HCT116 (cell line): Measurements from ENCODE around the gene CPA5. TPM values are rescaled to one million over a fixed set of nuclear protein-coding genes. Genes with fewer than 3 reads are reported as not detected.

Experiments used
- ATAC-seq: fragments of 200-7000 bp; cut with Tn5 transposase; 2 replicates; pipeline ENCODE4 v1.9.1; 2020; ENCODE audit warnings: mild to moderate bottlenecking, moderate library complexity
- BruUV-seq: library from RNA; stranded (reverse); fragments of 400-500 nt; replicated peaks from 2 replicates; lab custom pipeline; 2021; lab: Mats Ljungman, UMichigan
- CTCF ChIA-PET: fragments of 300-600 bp; sonication (Branson Sonifier 250); formaldehyde crosslinking; loops from one replicate; lab custom pipeline; 2021; ENCODE audit warnings: antibody characterized with exemption; lab: Charles Lee
- POLR2A ChIA-PET: fragments of 300-600, 350-600 bp; sonication (Branson Sonifier 250); formaldehyde crosslinking; loops from one replicate; lab custom pipeline; 2021; ENCODE audit warnings: antibody characterized with exemption; lab: Charles Lee
- RAD21 ChIA-PET, 2 experiments: fragments of 300-600 bp; sonication (Branson Sonifier 250); formaldehyde crosslinking; loops; one replicate each; lab custom pipeline; 2023; ENCODE audit warnings: low total read pairs in 2 of 2; ENCODE audit not compliant: uncharacterized antibody in 2 of 2, unreplicated experiment in 2 of 2, low non-redundant PET in 1 of 2; lab: Charles Lee
- DNase-seq: peaks from one replicate; pipeline ENCODE4 v3.0.0-alpha.2; 2010; ENCODE audit warnings: low read depth, low spot score
- H2AFZ ChIP-seq: fragments of 200-600 bp; shearing (Covaris generic), sonication (generic); 2 replicates; pipeline ENCODE4 v1.6.1; 2017; ENCODE audit warnings: low read depth, mixed run types, mixed read lengths, antibody characterized with exemption, low read length; ENCODE audit not compliant: poor library complexity, severe bottlenecking
- H3K27ac ChIP-seq: 2 replicates; pipeline ENCODE4 v1.5.1; 2012; ENCODE audit warnings: low read depth, low read length
- H3K27me3 ChIP-seq: fragments of 200-600 bp; sonication (generic); 2 replicates; pipeline ENCODE4 v1.6.1; 2016; ENCODE audit warnings: mixed run types, low read length, mixed read lengths; ENCODE audit not compliant: insufficient read depth
- H3K36me3 ChIP-seq, 2 experiments: fragments of 200-500 bp in 1 of 2; fragments of 200-600 bp in 1 of 2; sonication (Bioruptor generic) in 1 of 2; sonication (generic) in 1 of 2; 2 replicates each; pipeline versions ENCODE4 v1.5.1 to v1.6.1; 2014 to 2016; ENCODE audit warnings: low read length in 2 of 2, inconsistent platforms in 1 of 2, mixed read lengths in 1 of 2, mixed run types in 1 of 2; ENCODE audit not compliant: insufficient read depth in 2 of 2, control insufficient read depth in 1 of 2
- H3K4me1 ChIP-seq, 2 experiments: fragments of 200-600 bp in 1 of 2; sonication (generic) in 1 of 2; 2 replicates each; pipeline versions ENCODE4 v1.5.1 to v1.6.1; 2012 to 2017; ENCODE audit warnings: low read length in 2 of 2, inconsistent platforms in 1 of 2, mild to moderate bottlenecking in 1 of 2, mixed read lengths in 1 of 2, mixed run types in 1 of 2, moderate library complexity in 1 of 2; ENCODE audit not compliant: insufficient read depth in 2 of 2, control insufficient read depth in 1 of 2
- H3K4me2 ChIP-seq: fragments of 200-600 bp; sonication (generic); 2 replicates; pipeline ENCODE4 v1.6.1; 2017; ENCODE audit warnings: mixed run types, low read length, mixed read lengths
- H3K4me3 ChIP-seq, 2 experiments: fragments of 200-600 bp in 1 of 2; sonication (generic) in 1 of 2; replicated peaks in 1 of 2; 2 replicates each; pipeline ENCODE4 v1.5.1; 2011 to 2016; ENCODE audit warnings: low read length in 2 of 2, control low read depth in 1 of 2, low read depth in 1 of 2, mild to moderate bottlenecking in 1 of 2, mixed read lengths in 1 of 2, mixed run types in 1 of 2
- H3K79me2 ChIP-seq: fragments of 200-600 bp; sonication (generic); 2 replicates; pipeline ENCODE4 v1.6.1; 2017; ENCODE audit warnings: mild to moderate bottlenecking, mixed run types, low read length, moderate library complexity, mixed read lengths; ENCODE audit not compliant: insufficient read depth
- H3K9ac ChIP-seq: fragments of 200-600 bp; sonication (generic); 2 replicates; pipeline ENCODE4 v1.6.1; 2016; ENCODE audit warnings: low read length, mixed read lengths
- H3K9me2 ChIP-seq: fragments of 200-600 bp; sonication (generic), shearing (Covaris generic); 2 replicates; pipeline ENCODE4 v1.6.1; 2017; ENCODE audit warnings: mixed run types, mild to moderate bottlenecking, moderate library complexity; ENCODE audit not compliant: insufficient read depth
- H3K9me3 ChIP-seq, 2 experiments: fragments of 200-500 bp in 1 of 2; fragments of 200-600 bp in 1 of 2; sonication (Bioruptor generic) in 1 of 2; sonication (generic) in 1 of 2; 2 replicates each; pipeline ENCODE4 v1.6.1; 2014 to 2017; ENCODE audit warnings: low read length in 2 of 2, mixed read lengths in 2 of 2, inconsistent platforms in 1 of 2, low read depth in 1 of 2, mild to moderate bottlenecking in 1 of 2, mixed run types in 1 of 2, moderate library complexity in 1 of 2; ENCODE audit not compliant: control insufficient read depth in 1 of 2, insufficient read depth in 1 of 2
- H4K20me1 ChIP-seq: fragments of 200-600 bp; sonication (generic), shearing (Covaris generic); 2 replicates; pipeline ENCODE4 v1.6.1; 2017; ENCODE audit warnings: mixed run types, mild to moderate bottlenecking, moderate library complexity; ENCODE audit not compliant: insufficient read depth
- ATF3 ChIP-seq: IDR thresholded peaks from 2 replicates; pipeline ENCODE4 v1.6.1; 2012
- CBX3 ChIP-seq: IDR thresholded peaks from 2 replicates; pipeline ENCODE4 v1.6.1; 2012; ENCODE audit warnings: low read depth
- CEBPB ChIP-seq: IDR thresholded peaks from 2 replicates; pipeline ENCODE4 v1.6.1; 2012; ENCODE audit warnings: low read depth
- EZH2 ChIP-seq: fragments of 200-600 bp; sonication (generic); IDR thresholded peaks from 2 replicates; pipeline ENCODE4 v1.6.1; 2017; ENCODE audit warnings: antibody characterized with exemption, mixed run types
- EZH2phosphoT487 ChIP-seq: fragments of 200-600 bp; IDR thresholded peaks from 2 replicates; pipeline ENCODE4 v1.6.1; 2018; ENCODE audit warnings: antibody characterized with exemption, borderline replicate concordance
- FOSL1 ChIP-seq: IDR thresholded peaks from 2 replicates; pipeline ENCODE4 v1.6.1; 2012; ENCODE audit warnings: low read depth
- JUND ChIP-seq: IDR thresholded peaks from 2 replicates; pipeline ENCODE4 v1.6.1; 2012
- MAX ChIP-seq: IDR thresholded peaks from 2 replicates; pipeline ENCODE4 v1.6.1; 2012
- POLR2A ChIP-seq: IDR thresholded peaks from 2 replicates; pipeline ENCODE4 v1.7.0; 2011; ENCODE audit warnings: borderline replicate concordance; ENCODE audit not compliant: insufficient read depth, insufficient read length; ENCODE audit errors: extremely low read depth
- REST ChIP-seq: IDR thresholded peaks from 2 replicates; pipeline ENCODE4 v1.6.1; 2012; ENCODE audit warnings: low read depth
- SIN3A ChIP-seq: IDR thresholded peaks from 2 replicates; pipeline ENCODE4 v1.6.1; 2012; ENCODE audit warnings: low read depth
- SP1 ChIP-seq: IDR thresholded peaks from 2 replicates; pipeline ENCODE4 v1.6.1; 2012; ENCODE audit warnings: low read depth
- SRF ChIP-seq: IDR thresholded peaks from 2 replicates; pipeline ENCODE4 v1.6.1; 2012; ENCODE audit warnings: low read depth
- TCF7L2 ChIP-seq: IDR thresholded peaks from 2 replicates; pipeline ENCODE4 v1.7.0; 2011; ENCODE audit warnings: borderline replicate concordance, inconsistent platforms; ENCODE audit not compliant: insufficient read depth, insufficient read length; ENCODE audit errors: extremely low read depth
- YY1 ChIP-seq: IDR thresholded peaks from 2 replicates; pipeline ENCODE4 v1.6.1; 2011; ENCODE audit warnings: low read length, low read depth, moderate library complexity, mild to moderate bottlenecking; ENCODE audit not compliant: insufficient replicate concordance; ENCODE audit errors: extremely low read depth
- ZBTB33 ChIP-seq: IDR thresholded peaks from 2 replicates; pipeline ENCODE4 v1.6.1; 2011; ENCODE audit warnings: mild to moderate bottlenecking, low read length, moderate library complexity; ENCODE audit not compliant: insufficient replicate concordance; ENCODE audit errors: extremely low read depth
- ZFX ChIP-seq: fragments of 450-650 bp; IDR thresholded peaks from 2 replicates; pipeline ENCODE4 v1.6.1; 2017
- intact Hi-C: fragments of 100-400 bp; cut with micrococcal nuclease; formaldehyde crosslinking; loops from 2 replicates; pipeline ENCODE4 v1.10.0; 2022
- total RNA-seq: library from RNA; stranded (reverse); gene quantifications from one replicate; pipeline ENCODE4 v1.2.1, GENCODE V29; 2021; ENCODE audit not compliant: unreplicated experiment

The CPA5 gene
- total RNA-seq, 1 experiment from 2014 or later, result not detected

- no peaks in the 10 kb centered on the region for H3K9me2 ChIP-seq
- no peak overlapping the region for H3K4me2 ChIP-seq
- H3K79me2 ChIP-seq, result no peaks in the 10 kb centered on the region
- H3K27ac ChIP-seq, result no peak overlapping the region
- no peak for ATAC-seq
- no peaks in the 10 kb centered on the region for H3K36me3 ChIP-seq
- no peak overlapping the region for H2AFZ ChIP-seq
- H3K4me1 ChIP-seq, result peaks cover 36 to 54% of the 10 kb centered on the region in 2 experiments
- RAD21 ChIA-PET, result no interaction called here
- DNase-seq, result no peak
- POLR2A ChIA-PET, result no interaction called here
- no peak overlapping the region for H3K9ac ChIP-seq
- no peak overlapping the region for H3K4me3 ChIP-seq
- H4K20me1 ChIP-seq, result no peaks in the 10 kb centered on the region
- H3K9me3 ChIP-seq, result peaks cover 0 to 21% of the 10 kb centered on the region in 2 experiments; a peak in 1 of 4 replicates
- no peak for TF ChIP-seq SRF
- TF ChIP-seq POLR2A, result no peak
- TF ChIP-seq ZBTB33, result no peak
- TF ChIP-seq YY1, result no peak
- no peak for TF ChIP-seq CEBPB
- TF ChIP-seq MAX, result no peak
- TF ChIP-seq ZFX, result no peak
- TF ChIP-seq CBX3, result no peak
- TF ChIP-seq SIN3A, result no peak
- TF ChIP-seq ATF3, result no peak
- TF ChIP-seq EZH2, result no peak
- no peak for TF ChIP-seq EZH2phosphoT487
- TF ChIP-seq TCF7L2, result no peak
- no peak for TF ChIP-seq SP1
- TF ChIP-seq REST, result no peak
- TF ChIP-seq JUND, result no peak
- no peak for TF ChIP-seq FOSL1
- H3K27me3 ChIP-seq, result no peaks in the 10 kb centered on the region
- intact Hi-C loops, result no loop called here
- no TSS peak for BruUV-seq
- CTCF ChIA-PET, result no interaction called here
Observed at GRCh38 chr7:130360518-130360917, 15.9 kb downstream of the CPA5 start.
